ENCODE data around the gene OR2AP1.
A peak's percentile ranks its signal among the peaks of the same experiment; 100 is the strongest.

Gene OR2AP1

GRCh38 chr12:55614764-55615163, 42.5 kb downstream of the OR2AP1 start (continued):
- TF ChIP-seq PRDM2 (tag by site-specific recombination; IDR thresholded peaks at IDR 0.05; ENCODE audit: borderline replicate concordance) (no peak), ZNF16 (tag by site-specific recombination; IDR thresholded peaks at IDR 0.05; ENCODE audit: low read depth) (no peak), ZNF623 (tag by site-specific recombination; IDR thresholded peaks at IDR 0.05) (no peak), ZFP3 (tag by site-specific recombination; IDR thresholded peaks at IDR 0.05; ENCODE audit: low read depth) (no peak), HOXC10 (CRISPR knock-in tag; IDR thresholded peaks at IDR 0.05) (no peak)

GRCh38 chr12:55619354-55620138, 47.3 kb downstream of the OR2AP1 start:
- ChIA-PET POLR2A (no interaction called here), CTCF (interaction anchor here (0.6 to 4.7 kb wide), 18 partner anchors 8 to 581 kb away, joined by 3 to 38 read pairs (median 4); no protein-coding TSS in a partner anchor)
- no peaks in the 10 kb centered on the region; the same call in 1 of the 2 replicates for H3K9me3 ChIP-seq (ENCODE audit: control insufficient read depth, insufficient read depth, low read depth, low read length)
- no peaks in the 10 kb centered on the region for H3K36me3 ChIP-seq (ENCODE audit: control insufficient read depth in 2 of 2, insufficient read depth in 1 of 2, low read length in 2 of 2)
- no peaks in the 10 kb centered on the region for H3K4me1 ChIP-seq (ENCODE audit: control insufficient read depth, insufficient read depth, low read length)
- no peak overlapping the region for H3K4me3 ChIP-seq (ENCODE audit: low read depth, low read length)
- no peak overlapping the region for H3K27ac ChIP-seq (ENCODE audit: extremely low read depth, low read depth, low read length)
- TF ChIP-seq ZNF266 (tag by site-specific recombination; IDR thresholded peaks at IDR 0.05; ENCODE audit: low read depth) (no peak), ZNF660 (tag by site-specific recombination; IDR thresholded peaks at IDR 0.05) (peak; percentile 86), WT1 (tag by site-specific recombination; IDR thresholded peaks at IDR 0.05) (0 out of 2 replicates have a peak, but pooled peaks have one; percentile 26), ZNF654 (tag by site-specific recombination; IDR thresholded peaks at IDR 0.05; ENCODE audit: low read depth) (peak; percentile 99), BCL11B (tag by site-specific recombination; IDR thresholded peaks at IDR 0.05; ENCODE audit: low read depth) (no peak), ZNF629 (tag by site-specific recombination; IDR thresholded peaks at IDR 0.05) (0 out of 2 replicates have a peak, but pooled peaks have one; percentile 30), CTCF (tag by site-specific recombination; IDR thresholded peaks at IDR 0.05) (peak; percentile 77), ZSCAN30 (tag by site-specific recombination; IDR thresholded peaks at IDR 0.05) (peak; percentile 42; the same call in 1 of the 2 replicates), INSM2 (tag by site-specific recombination; IDR thresholded peaks at IDR 0.05) (0 out of 2 replicates have a peak, but pooled peaks have one; percentile 45), PRDM1 (tag by site-specific recombination; IDR thresholded peaks at IDR 0.05) (no peak)
- TF ChIP-seq, protein P1, sequence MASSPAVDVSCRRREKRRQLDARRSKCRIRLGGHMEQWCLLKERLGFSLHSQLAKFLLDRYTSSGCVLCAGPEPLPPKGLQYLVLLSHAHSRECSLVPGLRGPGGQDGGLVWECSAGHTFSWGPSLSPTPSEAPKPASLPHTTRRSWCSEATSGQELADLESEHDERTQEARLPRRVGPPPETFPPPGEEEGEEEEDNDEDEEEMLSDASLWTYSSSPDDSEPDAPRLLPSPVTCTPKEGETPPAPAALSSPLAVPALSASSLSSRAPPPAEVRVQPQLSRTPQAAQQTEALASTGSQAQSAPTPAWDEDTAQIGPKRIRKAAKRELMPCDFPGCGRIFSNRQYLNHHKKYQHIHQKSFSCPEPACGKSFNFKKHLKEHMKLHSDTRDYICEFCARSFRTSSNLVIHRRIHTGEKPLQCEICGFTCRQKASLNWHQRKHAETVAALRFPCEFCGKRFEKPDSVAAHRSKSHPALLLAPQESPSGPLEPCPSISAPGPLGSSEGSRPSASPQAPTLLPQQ (tag by site-specific recombination; IDR thresholded peaks at IDR 0.05), result peak; percentile 17; the same call in 1 of the 2 replicates
- TF ChIP-seq, protein P2, sequence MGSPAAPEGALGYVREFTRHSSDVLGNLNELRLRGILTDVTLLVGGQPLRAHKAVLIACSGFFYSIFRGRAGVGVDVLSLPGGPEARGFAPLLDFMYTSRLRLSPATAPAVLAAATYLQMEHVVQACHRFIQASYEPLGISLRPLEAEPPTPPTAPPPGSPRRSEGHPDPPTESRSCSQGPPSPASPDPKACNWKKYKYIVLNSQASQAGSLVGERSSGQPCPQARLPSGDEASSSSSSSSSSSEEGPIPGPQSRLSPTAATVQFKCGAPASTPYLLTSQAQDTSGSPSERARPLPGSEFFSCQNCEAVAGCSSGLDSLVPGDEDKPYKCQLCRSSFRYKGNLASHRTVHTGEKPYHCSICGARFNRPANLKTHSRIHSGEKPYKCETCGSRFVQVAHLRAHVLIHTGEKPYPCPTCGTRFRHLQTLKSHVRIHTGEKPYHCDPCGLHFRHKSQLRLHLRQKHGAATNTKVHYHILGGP (tag by site-specific recombination; IDR thresholded peaks at IDR 0.05), result peak; percentile 99

Measured in HEK293 (cell line).